ACC112 (cell line): ENCODE data around the gene FGFBP3.

Experiments used
- H2AFZ ChIP-seq: fragments of 200-600 bp; sonication (generic); one replicate; pipeline ENCODE4 v1.6.0; 2017; ENCODE audit warnings: antibody characterized with exemption, low read length; ENCODE audit not compliant: unreplicated experiment
- H3K27ac ChIP-seq: fragments of 200-600 bp; sonication (generic); 2 replicates; pipeline ENCODE4 v1.5.1; 2014; ENCODE audit warnings: low read depth, mild to moderate bottlenecking, antibody characterized with exemption, low read length, moderate library complexity
- H3K27me3 ChIP-seq: fragments of 200-600 bp; sonication (generic); 2 replicates; pipeline ENCODE4 v1.6.1; 2014; ENCODE audit warnings: mild to moderate bottlenecking, antibody characterized with exemption, low read length, moderate library complexity, mixed read lengths; ENCODE audit not compliant: insufficient read depth
- H3K36me3 ChIP-seq: fragments of 200-600 bp; sonication (generic); 2 replicates; pipeline ENCODE4 v1.6.1; 2016; ENCODE audit warnings: mild to moderate bottlenecking, antibody characterized with exemption, low read length, moderate library complexity, mixed read lengths; ENCODE audit not compliant: insufficient read depth
- H3K4me1 ChIP-seq: fragments of 200-600 bp; sonication (generic); one replicate; pipeline ENCODE4 v1.6.1; 2016; ENCODE audit warnings: low read length, mixed read lengths; ENCODE audit not compliant: insufficient read depth, unreplicated experiment, control insufficient read depth
- H3K4me3 ChIP-seq: fragments of 200-600 bp; sonication (generic); 2 replicates; pipeline ENCODE4 v1.5.1; 2014; ENCODE audit warnings: mild to moderate bottlenecking, low read depth, low read length
- H3K79me2 ChIP-seq: fragments of 200-600 bp; sonication (generic); one replicate; pipeline ENCODE4 v1.6.0; 2016; ENCODE audit warnings: low read length; ENCODE audit not compliant: control insufficient read depth, unreplicated experiment, insufficient read depth

The FGFBP3 gene

GRCh38 chr10:91856637-91857036 is 52.6 kb downstream of the FGFBP3 start:
- Histone ChIP-seq H3K4me1 (no peaks in the 10 kb centered on the region), H3K36me3 (peaks cover 31% of the 10 kb centered on the region), H3K4me3 (no peak overlapping the region), H2AFZ (no peak overlapping the region), H3K27me3 (no peaks in the 10 kb centered on the region), H3K27ac (no peak overlapping the region), H3K79me2 (no peaks in the 10 kb centered on the region)
